HAP-1 (cell line): Measurements from ENCODE around the gene ARMC9.

Experiments
- DNase-seq, 2 experiments: peaks; one replicate each; pipeline ENCODE4 v3.0.0-alpha.2; 2016 to 2020; ENCODE audit warnings: low spot score in 2 of 2
- H3K27me3 ChIP-seq: fragments of 250-450 bp; sonication (Bioruptor Pico); 2 replicates; pipeline ENCODE4 v1.5.1; 2020; ENCODE audit warnings: low read depth, mild to moderate bottlenecking, moderate library complexity
- H3K36me3 ChIP-seq: fragments of 250-450 bp; sonication (Bioruptor Pico); replicated peaks from 2 replicates; pipeline ENCODE4 v1.5.1; 2020; ENCODE audit warnings: mild to moderate bottlenecking
- H3K4me1 ChIP-seq: fragments of 250-450 bp; sonication (Bioruptor Pico); 2 replicates; pipeline ENCODE4 v1.5.1; 2020; ENCODE audit warnings: mild to moderate bottlenecking
- H3K4me3 ChIP-seq: fragments of 250-450 bp; sonication (Bioruptor Pico); 2 replicates; pipeline ENCODE4 v1.5.1; 2020; ENCODE audit warnings: mild to moderate bottlenecking, moderate library complexity
- H3K9me3 ChIP-seq: fragments of 250-450 bp; sonication (Bioruptor Pico); 2 replicates; pipeline ENCODE4 v1.5.1; 2020; ENCODE audit warnings: mild to moderate bottlenecking, moderate library complexity
- in situ Hi-C: fragments of 300-500 bp; cut with MboI; formaldehyde crosslinking; loops from 3 replicates; pipeline ENCODE4 v1.14.3; 2020; ENCODE audit warnings: low sequenced_read_pairs, inconsistent platforms, mixed read lengths

ARMC9 gene

GRCh38 chr2:231362555-231363184 is 164.2 kb downstream of the ARMC9 start:
- Histone ChIP-seq H3K4me3 (no peak overlapping the region), H3K36me3 (no peaks in the 10 kb centered on the region), H3K9me3 (no peaks in the 10 kb centered on the region), H3K27me3 (no peaks in the 10 kb centered on the region), H3K4me1 (peaks cover 13% of the 10 kb centered on the region)
- no peak for DNase-seq
- in situ Hi-C loops = no loop called here

GRCh38 chr2:231364061-231364460 is 165.6 kb downstream of the ARMC9 start:
- in situ Hi-C loops = no loop called here
- peaks cover 13% of the 10 kb centered on the region for H3K4me1 ChIP-seq
- no peaks in the 10 kb centered on the region for H3K36me3 ChIP-seq
- no peak overlapping the region for H3K4me3 ChIP-seq
- no peak for DNase-seq
- no peaks in the 10 kb centered on the region for H3K27me3 ChIP-seq
- no peaks in the 10 kb centered on the region for H3K9me3 ChIP-seq

GRCh38 chr2:231364961-231365810 is 166.8 kb downstream of the ARMC9 start:
- peaks cover 19% of the 10 kb centered on the region for H3K4me1 ChIP-seq
- DNase-seq = peak; percentile 83 to 94
- H3K4me3 ChIP-seq = no peak overlapping the region
- no peaks in the 10 kb centered on the region for H3K9me3 ChIP-seq
- no peaks in the 10 kb centered on the region for H3K27me3 ChIP-seq
- H3K36me3 ChIP-seq = no peaks in the 10 kb centered on the region
- in situ Hi-C loops = no loop called here

GRCh38 chr2:231367178-231367577 is 168.7 kb downstream of the ARMC9 start:
- H3K4me1 ChIP-seq = peaks cover 29% of the 10 kb centered on the region
- DNase-seq = no peak
- no peaks in the 10 kb centered on the region for H3K36me3 ChIP-seq
- no peaks in the 10 kb centered on the region for H3K27me3 ChIP-seq
- no peaks in the 10 kb centered on the region for H3K9me3 ChIP-seq
- in situ Hi-C loops = no loop called here
- no peak overlapping the region for H3K4me3 ChIP-seq

- DNase-seq = peak in 1 of 2 experiments; percentile 30
- no peaks in the 10 kb centered on the region for H3K36me3 ChIP-seq
- peaks cover 28% of the 10 kb centered on the region for H3K4me1 ChIP-seq
- H3K27me3 ChIP-seq = no peaks in the 10 kb centered on the region
- in situ Hi-C loops = no loop called here
- H3K9me3 ChIP-seq = no peaks in the 10 kb centered on the region
- no peak overlapping the region for H3K4me3 ChIP-seq
These were observed 171.4 kb downstream of the ARMC9 start for GRCh38 chr2:231369580-231370428.

GRCh38 chr2:231370429-231370748 is 172.0 kb downstream of the ARMC9 start:
- DNase-seq = no peak
- in situ Hi-C loops = no loop called here
- no peaks in the 10 kb centered on the region for H3K36me3 ChIP-seq
- H3K9me3 ChIP-seq = no peaks in the 10 kb centered on the region
- H3K4me1 ChIP-seq = peaks cover 22% of the 10 kb centered on the region
- H3K27me3 ChIP-seq = no peaks in the 10 kb centered on the region
- H3K4me3 ChIP-seq = no peak overlapping the region

- Histone ChIP-seq H3K36me3 (no peaks in the 10 kb centered on the region), H3K9me3 (no peaks in the 10 kb centered on the region), H3K27me3 (no peaks in the 10 kb centered on the region), H3K4me3 (no peak overlapping the region), H3K4me1 (peaks cover 20% of the 10 kb centered on the region)
- in situ Hi-C loops = no loop called here
- peak; percentile 51 to 72 for DNase-seq
These were observed 172.5 kb downstream of the ARMC9 start for GRCh38 chr2:231370749-231371429.

- in situ Hi-C loops = no loop called here
- DNase-seq = no peak
- Histone ChIP-seq H3K4me3 (no peak overlapping the region), H3K27me3 (no peaks in the 10 kb centered on the region), H3K36me3 (no peaks in the 10 kb centered on the region), H3K4me1 (peaks cover 24% of the 10 kb centered on the region), H3K9me3 (no peaks in the 10 kb centered on the region)
These were observed 173.1 kb downstream of the ARMC9 start for GRCh38 chr2:231371430-231372054.

GRCh38 chr2:231372326-231372725 is 173.9 kb downstream of the ARMC9 start:
- Histone ChIP-seq H3K4me1 (peaks cover 28% of the 10 kb centered on the region), H3K4me3 (no peak overlapping the region), H3K27me3 (no peaks in the 10 kb centered on the region), H3K36me3 (no peaks in the 10 kb centered on the region), H3K9me3 (no peaks in the 10 kb centered on the region)
- in situ Hi-C loops = no loop called here
- DNase-seq = no peak

- Histone ChIP-seq H3K27me3 (no peaks in the 10 kb centered on the region), H3K9me3 (no peaks in the 10 kb centered on the region), H3K36me3 (no peaks in the 10 kb centered on the region), H3K4me1 (peaks cover 28% of the 10 kb centered on the region), H3K4me3 (no peak overlapping the region)
- DNase-seq = no peak
- in situ Hi-C loops = no loop called here
These were observed 174.8 kb downstream of the ARMC9 start for GRCh38 chr2:231373184-231373583.

GRCh38 chr2:231373786-231374349 is 175.4 kb downstream of the ARMC9 start:
- no peak overlapping the region for H3K4me3 ChIP-seq
- no peaks in the 10 kb centered on the region for H3K36me3 ChIP-seq
- no peak for DNase-seq
- H3K4me1 ChIP-seq = peaks cover 28% of the 10 kb centered on the region
- no peaks in the 10 kb centered on the region for H3K27me3 ChIP-seq
- no peaks in the 10 kb centered on the region for H3K9me3 ChIP-seq
- in situ Hi-C loops = no loop called here

- Histone ChIP-seq H3K36me3 (no peaks in the 10 kb centered on the region), H3K4me1 (peaks cover 27% of the 10 kb centered on the region), H3K27me3 (no peaks in the 10 kb centered on the region), H3K9me3 (no peaks in the 10 kb centered on the region), H3K4me3 (no peak overlapping the region)
- no peak for DNase-seq
- in situ Hi-C loops = no loop called here
These were observed 176.3 kb downstream of the ARMC9 start for GRCh38 chr2:231374771-231375170.
